ENCODE measurements around the gene CCDC171.
"Not testable (repeated sequence)": the region's sequence is repeated elsewhere in the genome, so short reads cannot be mapped to it uniquely, and the experiment has no call there.

GRCh38 chr9:15699876-15700559 is 147.2 kb downstream of the CCDC171 start:
- TF ChIP-seq POLR2AphosphoS5, POLR2A (IDR thresholded peaks at IDR 0.05; ENCODE audit: low read depth, low read length): not testable (repeated sequence)
